ENCODE data around the gene EXOSC1. TPM values are rescaled to one million over a fixed set of nuclear protein-coding genes. Genes with fewer than 3 reads are reported as not detected.

Gene EXOSC1
- total RNA-seq, 1 donor = 41.5 TPM

- H3K4me3 ChIP-seq (ENCODE audit: low read depth, low read length) = no peak overlapping the region
- TF ChIP-seq CTCF (IDR thresholded peaks at IDR 0.05; ENCODE audit: insufficient read depth, low read depth, low read length) = no peak
- no peak for DNase-seq (ENCODE audit: low read depth)
Measured at GRCh38 chr10:97388152-97388551, 57.7 kb downstream of the EXOSC1 start.

Small RNA genes lying within 50 kb of the gene (small RNA-seq; reads per million reads assigned to genes)
- not detected for gene RF00019

Other genes starting within 250 kb of the EXOSC1 start
- 8.1 and 13.4 TPM in 2 replicates for gene ARHGAP19, start 153.4 kb downstream of the EXOSC1 start, total RNA-seq
- gene FRAT1, start 126.7 kb downstream of the EXOSC1 start, total RNA-seq = 1.7 and 2.3 TPM in 2 replicates
- 5.2 and 5.8 TPM in 2 replicates for gene FRAT2, start 111.3 kb downstream of the EXOSC1 start, total RNA-seq
- 23.2 and 25.5 TPM in 2 replicates for gene RRP12, start 44.7 kb downstream of the EXOSC1 start, total RNA-seq
- 378 and 443 TPM in 2 replicates for gene PGAM1, start 19.8 kb downstream of the EXOSC1 start, total RNA-seq
- 60.6 and 69.1 TPM in 2 replicates for gene ZDHHC16, start 169 bp upstream of the EXOSC1 start, total RNA-seq
- gene MMS19, start 52.4 kb upstream of the EXOSC1 start, total RNA-seq = 64.1 and 82.0 TPM in 2 replicates
- 30.2 and 30.3 TPM in 2 replicates for gene UBTD1, start 52.9 kb upstream of the EXOSC1 start, total RNA-seq
- gene ANKRD2, start 126.8 kb upstream of the EXOSC1 start, total RNA-seq = 0.32 and 0.86 TPM in 2 replicates
- gene HOGA1, start 138.4 kb upstream of the EXOSC1 start, total RNA-seq = 0.32 and 0.86 TPM in 2 replicates
- not detected in 2 replicates for gene C10orf62, start 143.7 kb upstream of the EXOSC1 start, total RNA-seq
- gene MORN4, start 187.5 kb upstream of the EXOSC1 start, total RNA-seq = 4.2 and 5.6 TPM in 2 replicates
- gene PI4K2A, start 194.7 kb upstream of the EXOSC1 start, total RNA-seq = 22.5 and 25.0 TPM in 2 replicates
- gene AVPI1, start 241.2 kb upstream of the EXOSC1 start, total RNA-seq = 12.5 and 19.6 TPM in 2 replicates

All from fibroblast of villous mesenchyme (primary cell).